IMR-90 (cell line): ENCODE data around the gene ABCA12. TPM values are rescaled to one million over a fixed set of nuclear protein-coding genes. Genes with fewer than 3 reads are reported as not detected.

Experiments used
- ATAC-seq: fragments of 200-7000 bp; cut with Tn5 transposase; 2 replicates; pipeline ENCODE4 v1.9.1; 2020; ENCODE audit warnings: low read depth, mild to moderate bottlenecking, moderate library complexity
- BruUV-seq: library from RNA; stranded (reverse); fragments of 400-500 nt; replicated peaks from 2 replicates; lab custom pipeline; 2021; lab: Mats Ljungman, UMichigan
- CTCF ChIA-PET: fragments of 300-600 bp; formaldehyde crosslinking; extraction: SDS; loops from one replicate; lab custom pipeline; 2021; ENCODE audit warnings: antibody characterized with exemption; lab: Yijun Ruan, JAX
- POLR2A ChIA-PET: fragments of 300-600 bp; sonication (Branson Sonifier 250); formaldehyde crosslinking; loops from one replicate; lab custom pipeline; 2022; ENCODE audit warnings: antibody characterized with exemption; ENCODE audit not compliant: unreplicated experiment; lab: Charles Lee
- DNase-seq: peaks from one replicate; pipeline ENCODE4 v3.0.0; 2013
- H2AFZ ChIP-seq: replicated peaks from 2 replicates; pipeline ENCODE3; 2013; ENCODE audit warnings: low read length, mild to moderate bottlenecking; ENCODE audit not compliant: poor library complexity
- H2AK5ac ChIP-seq: 2 replicates; pipeline ENCODE4 v1.6.1; 2013; ENCODE audit warnings: low read depth, low read length, inconsistent platforms
- H2AK9ac ChIP-seq: replicated peaks from 2 replicates; pipeline ENCODE3; 2013; ENCODE audit warnings: mild to moderate bottlenecking, low read depth, low read length, moderate library complexity; ENCODE audit not compliant: poor library complexity
- H2BK120ac ChIP-seq: 2 replicates; pipeline ENCODE4 v1.6.1; 2013; ENCODE audit warnings: low read depth, low read length, inconsistent platforms
- H2BK15ac ChIP-seq: 3 replicates; pipeline ENCODE4 v1.6.1; 2013; ENCODE audit warnings: low read depth, low read length, inconsistent platforms
- H2BK20ac ChIP-seq: 2 replicates; pipeline ENCODE4 v1.6.1; 2013; ENCODE audit warnings: low read depth, mild to moderate bottlenecking, inconsistent platforms, low read length, moderate library complexity
- H2BK5ac ChIP-seq: 2 replicates; pipeline ENCODE4 v1.6.1; 2013; ENCODE audit warnings: mild to moderate bottlenecking, low read depth, low read length, inconsistent platforms; ENCODE audit not compliant: poor library complexity, severe bottlenecking
- H3K14ac ChIP-seq: replicated peaks from 2 replicates; pipeline ENCODE4 v1.6.1; 2013; ENCODE audit warnings: low read depth, low read length, inconsistent platforms
- H3K18ac ChIP-seq: 2 replicates; pipeline ENCODE4 v1.6.1; 2013; ENCODE audit warnings: low read depth, low read length, control low read depth
- H3K23ac ChIP-seq: 2 replicates; pipeline ENCODE4 v1.6.1; 2013; ENCODE audit warnings: low read depth, low read length, inconsistent platforms
- H3K27ac ChIP-seq: 2 replicates; pipeline ENCODE4 v1.5.1; 2013; ENCODE audit warnings: mild to moderate bottlenecking, control low read depth, low read length; ENCODE audit not compliant: insufficient read depth
- H3K27me3 ChIP-seq: 2 replicates; pipeline ENCODE4 v1.6.1; 2013; ENCODE audit warnings: low read length; ENCODE audit not compliant: control insufficient read depth, insufficient read depth
- H3K36me3 ChIP-seq: 2 replicates; pipeline ENCODE4 v1.6.1; 2013; ENCODE audit warnings: low read length, mixed read lengths; ENCODE audit not compliant: control insufficient read depth, insufficient read depth
- H3K4ac ChIP-seq: 2 replicates; pipeline ENCODE4 v1.6.1; 2013; ENCODE audit warnings: low read depth, low read length, inconsistent platforms
- H3K4me1 ChIP-seq: 2 replicates; pipeline ENCODE4 v1.6.1; 2013; ENCODE audit warnings: low read length, mixed read lengths; ENCODE audit not compliant: control insufficient read depth, insufficient read depth
- H3K4me2 ChIP-seq: 2 replicates; pipeline ENCODE4 v1.6.1; 2013; ENCODE audit warnings: low read depth, mild to moderate bottlenecking, control low read depth, low read length, moderate library complexity
- H3K4me3 ChIP-seq: 2 replicates; pipeline ENCODE4 v1.5.1; 2013; ENCODE audit warnings: low read depth, mild to moderate bottlenecking, control low read depth, low read length, moderate library complexity; ENCODE audit not compliant: insufficient read depth
- H3K56ac ChIP-seq: 2 replicates; pipeline ENCODE4 v1.6.1; 2013; ENCODE audit warnings: low read length, inconsistent platforms; ENCODE audit not compliant: insufficient read depth; ENCODE audit errors: extremely low read depth
- H3K79me1 ChIP-seq, 2 experiments: 2 replicates each; pipeline ENCODE4 v1.6.1; 2013; ENCODE audit warnings: low read length in 2 of 2, inconsistent platforms in 1 of 2, low read depth in 1 of 2
- H3K9ac ChIP-seq: 2 replicates; pipeline ENCODE4 v1.6.1; 2013; ENCODE audit warnings: low read depth, low read length, control low read depth
- H3K9me1 ChIP-seq: 2 replicates; pipeline ENCODE4 v1.6.1; 2013; ENCODE audit warnings: low read length, inconsistent platforms; ENCODE audit not compliant: insufficient read depth
- H3K9me3 ChIP-seq: 2 replicates; pipeline ENCODE4 v1.6.1; 2013; ENCODE audit warnings: low read length; ENCODE audit not compliant: control insufficient read depth, insufficient read depth
- H4K20me1 ChIP-seq: 2 replicates; pipeline ENCODE4 v1.6.1; 2013; ENCODE audit warnings: low read length, inconsistent platforms; ENCODE audit not compliant: insufficient read depth
- H4K5ac ChIP-seq: 2 replicates; pipeline ENCODE4 v1.6.1; 2013; ENCODE audit warnings: mild to moderate bottlenecking, low read depth, low read length, control low read depth
- H4K8ac ChIP-seq, 2 experiments: 2 replicates each; pipeline ENCODE4 v1.6.1; 2013; ENCODE audit warnings: low read depth in 2 of 2, low read length in 2 of 2, control low read depth in 1 of 2, inconsistent platforms in 1 of 2
- H4K91ac ChIP-seq: 2 replicates; pipeline ENCODE4 v1.6.1; 2013; ENCODE audit warnings: low read depth, low read length, inconsistent platforms; ENCODE audit not compliant: insufficient read depth
- CEBPB ChIP-seq: IDR thresholded peaks from 2 replicates; pipeline ENCODE4 v1.6.1; 2012; ENCODE audit warnings: low read depth, low read length, improper control_type of control experiment
- CTCF ChIP-seq: conservative IDR thresholded peaks from 2 replicates; pipeline ENCODE4 v1.5.1; 2012; ENCODE audit warnings: mild to moderate bottlenecking, low read depth, low read length, improper control_type of control experiment
- ELK1 ChIP-seq: fragments of 150-350 bp; IDR thresholded peaks from 2 replicates; pipeline ENCODE4 v1.6.1; 2016; ENCODE audit warnings: low read depth, mild to moderate bottlenecking, low read length, moderate library complexity, borderline replicate concordance
- FOS ChIP-seq: fragments of 150-350 bp; IDR thresholded peaks from 2 replicates; pipeline ENCODE4 v1.6.1; 2016; ENCODE audit warnings: low read depth, low read length
- MAFK ChIP-seq: IDR thresholded peaks from 2 replicates; pipeline ENCODE4 v1.6.1; 2012; ENCODE audit warnings: low read depth, low read length, improper control_type of control experiment
- MAZ ChIP-seq: IDR thresholded peaks from 2 replicates; pipeline ENCODE4 v1.6.1; 2012; ENCODE audit warnings: low read depth, mild to moderate bottlenecking, low read length, improper control_type of control experiment, moderate library complexity, borderline replicate concordance
- MXI1 ChIP-seq: IDR thresholded peaks from 2 replicates; pipeline ENCODE4 v1.6.1; 2012; ENCODE audit warnings: low read depth, mild to moderate bottlenecking, low read length, moderate library complexity, borderline replicate concordance
- NFE2L2 ChIP-seq: fragments of 150-350 bp; IDR thresholded peaks from 2 replicates; pipeline ENCODE4 v1.6.1; 2016; ENCODE audit warnings: low read depth, mild to moderate bottlenecking, low read length
- POLR2A ChIP-seq: IDR thresholded peaks from 2 replicates; pipeline ENCODE4 v1.6.1; 2012; ENCODE audit warnings: mild to moderate bottlenecking, low read depth, low read length
- RAD21 ChIP-seq: IDR thresholded peaks from 2 replicates; pipeline ENCODE4 v1.6.1; 2012; ENCODE audit warnings: low read length, improper control_type of control experiment
- RFX5 ChIP-seq: IDR thresholded peaks from 2 replicates; pipeline ENCODE4 v1.8.0; 2012; ENCODE audit warnings: low read depth, mild to moderate bottlenecking, low read length, moderate library complexity
- SMC3 ChIP-seq: fragments of 150-350 bp; IDR thresholded peaks from 2 replicates; pipeline ENCODE4 v1.6.1; 2016; ENCODE audit warnings: low read depth, mild to moderate bottlenecking, antibody characterized with exemption, low read length, moderate library complexity
- dilution Hi-C: fragments of 300-500 bp; cut with HindIII; formaldehyde crosslinking; loops from one replicate; pipeline ENCODE4 v1.14.3; 2018; ENCODE audit warnings: low sequenced_read_pairs; ENCODE audit not compliant: unreplicated experiment
- in situ Hi-C: fragments of 300-500 bp; cut with MboI; formaldehyde crosslinking; loops from 3 replicates; pipeline ENCODE4 v1.14.3; 2019; ENCODE audit warnings: low sequenced_read_pairs, inconsistent platforms, mixed read lengths
- intact Hi-C: fragments of 100-400 bp; cut with micrococcal nuclease; formaldehyde crosslinking; loops from 2 replicates; pipeline ENCODE4 v1.10.0; 2022
- polyA plus RNA-seq, 3 experiments: library from polyadenylated mRNA; depleted of rRNA; stranded (reverse); fragments of >200 nt; gene quantifications; 2 replicates each; pipeline ENCODE4 v1.2.3, GENCODE V29; 2012; ENCODE audit warnings: low replicate concordance in 1 of 3
- total RNA-seq: library from RNA; depleted of rRNA; stranded (reverse); fragments of >200 nt; gene quantifications from 2 replicates; pipeline ENCODE4 v1.2.3, GENCODE V29; 2012

Gene ABCA12
- total and polyA plus RNA-seq, 2 of the 4 experiments (the other 2 are of a cell fraction) = under 0.01 TPM; not detected in 1

- Histone ChIP-seq H3K36me3 (no peaks in the 10 kb centered on the region), H3K18ac (no peak overlapping the region), H4K8ac (no peak overlapping the region), H3K4me2 (no peak overlapping the region), H2BK120ac (no peak overlapping the region), H2AFZ (no peak overlapping the region), H3K27ac (no peak overlapping the region), H3K23ac (no peak overlapping the region), H3K79me1 (no peaks in the 10 kb centered on the region), H3K9me3 (no peaks in the 10 kb centered on the region), H2BK20ac (no peak overlapping the region), H3K9me1 (no peaks in the 10 kb centered on the region), H3K27me3 (no peaks in the 10 kb centered on the region; the same call in 1 of the 2 replicates), H2AK9ac (no peak overlapping the region), H3K56ac (no peak overlapping the region), H2BK15ac (no peak overlapping the region), H3K4me3 (no peak overlapping the region), H3K9ac (no peak overlapping the region), H3K14ac (no peak overlapping the region), H3K4me1 (no peaks in the 10 kb centered on the region), H3K4ac (no peak overlapping the region), H4K20me1 (no peaks in the 10 kb centered on the region), H2AK5ac (no peak overlapping the region), H4K91ac (no peak overlapping the region), H4K5ac (no peak overlapping the region), H2BK5ac (no peak overlapping the region)
- BruUV-seq = no TSS peak
- in situ Hi-C loops = loop anchor here (10.0 kb wide), 1 partner anchor 974 kb away; no protein-coding TSS in a partner anchor
- intact Hi-C loops = loop anchor here (2.0 to 5.0 kb wide), 3 partner anchors 312 to 970 kb away; no protein-coding TSS in a partner anchor
- ChIA-PET POLR2A (no interaction called here), CTCF (interaction anchor here (0.9 to 2.2 kb wide), 2 partner anchors 16 to 970 kb away, joined by 3 to 7 read pairs; no protein-coding TSS in a partner anchor)
- TF ChIP-seq FOS = no peak
- TF ChIP-seq MAFK = no peak
- peak; percentile 28; the same call in 1 of the 2 replicates for TF ChIP-seq CTCF
- TF ChIP-seq NFE2L2 = no peak
- peak; percentile 31; the same call in 1 of the 2 replicates for TF ChIP-seq SMC3
- no peak for TF ChIP-seq CEBPB
- TF ChIP-seq MAZ = no peak
- no peak for TF ChIP-seq POLR2A
- peak; percentile 39 for TF ChIP-seq RAD21
- TF ChIP-seq ELK1 = no peak
- TF ChIP-seq RFX5 = no peak
- TF ChIP-seq MXI1 = no peak
- DNase-seq (peak; percentile 1), ATAC-seq (no peak)
- dilution Hi-C loops = no loop called here
Measured at GRCh38 chr2:214960677-214961076, 177.7 kb downstream of the ABCA12 start.
